HG02798 (cell line): Measurements from ENCODE around the gene SLX4IP.
"Not testable (repeated sequence)": the region's sequence is repeated elsewhere in the genome, so short reads cannot be mapped to it uniquely, and the experiment has no call there.

Experiments used
- ATAC-seq: cut with Tn5 transposase; IDR thresholded peaks from one replicate; pipeline ENCODE4 v1.9.1; 2021; ENCODE audit warnings: mild to moderate bottlenecking; ENCODE audit not compliant: unreplicated experiment, poor library complexity

SLX4IP gene

DNA sequence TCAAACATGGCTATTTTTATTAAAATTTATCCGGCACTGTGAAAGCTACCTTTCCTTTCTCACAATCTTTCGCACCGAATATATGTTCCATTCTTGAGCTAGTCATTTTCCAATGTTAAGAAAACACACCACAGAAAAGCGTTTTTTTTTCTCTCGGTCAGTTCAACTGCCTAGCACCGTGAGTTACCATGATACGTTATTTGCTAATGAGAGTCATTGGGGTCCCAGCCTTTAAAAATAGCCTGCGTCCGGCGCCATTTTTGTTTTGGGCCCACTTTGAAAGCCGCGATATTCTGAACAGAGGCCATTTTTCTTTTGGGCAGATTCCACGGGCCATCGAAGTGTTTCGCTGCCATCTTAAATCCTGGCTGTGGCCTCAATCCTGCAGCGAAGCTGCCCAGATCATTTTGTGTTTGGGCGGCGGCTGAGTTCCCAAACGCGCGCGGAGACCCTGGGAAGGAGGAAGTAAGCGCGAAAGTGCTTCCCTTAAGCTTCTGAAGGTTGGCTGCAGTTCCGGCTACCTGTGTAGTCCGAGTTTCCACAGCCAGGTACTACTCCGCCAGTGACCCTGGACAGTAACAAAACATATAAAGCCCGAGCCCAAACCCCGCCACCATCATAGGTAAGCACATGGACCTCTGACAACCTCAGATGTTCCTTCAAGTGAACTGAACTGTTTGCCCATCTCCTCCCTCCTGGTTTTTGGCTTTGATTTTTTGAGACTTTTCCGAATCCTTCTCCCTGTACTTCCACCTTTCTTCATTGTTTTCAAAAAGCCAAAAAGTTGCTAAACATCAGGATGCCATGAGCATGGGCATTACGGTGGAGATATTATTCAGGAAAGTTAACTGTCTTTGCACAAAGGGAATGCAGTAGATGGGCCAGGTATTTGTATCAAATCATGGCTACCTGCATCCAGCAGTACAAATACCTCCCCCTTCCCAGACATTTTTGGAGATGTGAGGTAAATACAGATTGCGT is at the start of gene SLX4IP:
Gene SLX4IP (plus strand): TSS at position 474 of the 981 bp plus-strand sequence. CDS start 22,900 bp downstream, outside the sequence.
- peak; percentile 66 for ATAC-seq

DNA sequence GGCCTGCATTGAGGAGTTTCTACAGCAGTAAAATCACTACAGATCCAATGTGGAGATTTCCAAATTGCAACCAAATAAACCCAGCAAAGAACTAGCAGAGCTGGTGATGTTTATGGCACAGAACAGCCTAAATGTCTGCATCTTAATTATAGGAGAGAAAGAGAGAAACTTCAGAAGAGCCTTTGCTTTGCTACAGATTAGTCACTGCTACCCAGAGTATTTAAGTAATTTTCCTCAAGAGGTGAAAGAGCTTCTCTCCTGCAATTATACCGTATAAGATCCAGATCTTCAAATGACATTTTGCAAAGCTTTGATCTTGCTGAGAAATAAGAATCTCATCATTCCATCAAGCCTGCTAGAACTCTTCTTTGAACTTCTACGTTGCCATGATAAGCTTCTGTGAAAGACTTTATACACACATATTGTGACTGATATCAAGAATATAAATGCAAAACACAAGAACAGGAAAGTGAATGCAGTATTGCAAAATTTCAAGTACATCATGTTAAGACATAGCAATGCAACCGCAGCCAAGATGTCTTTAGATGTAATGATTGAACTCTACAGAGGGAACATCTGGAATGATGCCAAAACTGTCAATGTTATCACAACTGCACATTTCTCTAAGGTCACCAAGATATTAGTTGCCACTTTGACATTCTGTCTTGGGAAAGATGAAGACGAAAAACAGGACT is 49.1 kb upstream of the SLX4IP start:
- no peak for ATAC-seq

DNA sequence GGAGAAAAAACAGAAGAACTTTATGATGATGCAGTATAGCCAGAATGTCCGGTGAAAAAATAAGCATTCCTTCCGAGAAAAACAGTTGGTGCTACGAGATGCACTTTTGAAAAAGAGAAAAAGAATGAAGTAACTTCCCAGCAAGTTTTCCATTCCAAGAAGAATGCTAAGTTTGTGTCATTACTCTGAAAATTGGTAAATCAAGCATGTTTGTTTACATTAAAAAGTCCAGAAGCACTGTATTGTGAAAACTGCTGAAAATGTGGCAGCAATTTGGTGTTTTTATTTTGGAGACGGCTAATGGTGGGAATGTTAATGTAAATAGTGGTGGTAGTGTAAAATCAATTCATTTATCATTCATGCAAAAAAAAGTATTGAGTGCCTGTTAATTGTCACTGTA is 47.4 kb upstream of the SLX4IP start:
- ATAC-seq: no peak

DNA sequence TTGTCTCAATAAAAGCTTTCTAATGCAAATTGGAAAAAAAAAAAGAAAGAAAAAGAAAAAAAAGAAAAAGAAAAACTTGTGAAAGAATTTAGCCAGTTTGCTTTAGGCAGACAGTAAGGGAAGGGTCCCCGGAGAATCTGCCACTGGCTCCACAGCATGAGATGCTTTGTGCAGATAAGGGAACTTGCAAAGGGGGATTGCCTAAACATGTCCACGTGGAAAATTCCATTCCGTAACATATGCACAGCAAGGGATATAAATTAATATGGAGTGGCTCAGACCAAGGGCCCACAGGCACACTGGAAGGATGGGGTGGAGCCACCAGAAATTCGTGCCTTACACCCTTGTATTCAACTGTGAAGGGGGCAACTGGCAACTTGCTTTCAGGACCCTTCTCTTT is 46.5 kb upstream of the SLX4IP start:
- no peak for ATAC-seq

DNA sequence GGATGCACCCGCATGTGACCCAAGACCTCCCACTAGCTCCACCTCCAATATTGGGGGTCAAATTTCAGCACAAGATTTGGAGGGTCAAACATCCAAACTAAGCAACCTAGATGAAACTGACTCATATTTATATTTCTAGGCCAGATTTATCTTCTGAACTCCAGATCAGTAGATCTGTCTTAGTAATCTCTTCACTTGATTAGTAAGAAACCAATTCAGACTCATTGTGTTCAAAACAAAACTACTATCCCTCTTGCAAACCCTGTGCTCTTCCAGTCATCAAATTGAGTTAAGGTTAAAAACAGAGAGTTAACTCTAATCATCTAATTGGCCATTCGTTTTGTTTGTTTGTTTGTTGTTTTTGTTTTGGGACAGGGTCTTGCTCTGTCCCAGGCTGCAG is 44.4 kb upstream of the SLX4IP start:
- no peak for ATAC-seq

DNA sequence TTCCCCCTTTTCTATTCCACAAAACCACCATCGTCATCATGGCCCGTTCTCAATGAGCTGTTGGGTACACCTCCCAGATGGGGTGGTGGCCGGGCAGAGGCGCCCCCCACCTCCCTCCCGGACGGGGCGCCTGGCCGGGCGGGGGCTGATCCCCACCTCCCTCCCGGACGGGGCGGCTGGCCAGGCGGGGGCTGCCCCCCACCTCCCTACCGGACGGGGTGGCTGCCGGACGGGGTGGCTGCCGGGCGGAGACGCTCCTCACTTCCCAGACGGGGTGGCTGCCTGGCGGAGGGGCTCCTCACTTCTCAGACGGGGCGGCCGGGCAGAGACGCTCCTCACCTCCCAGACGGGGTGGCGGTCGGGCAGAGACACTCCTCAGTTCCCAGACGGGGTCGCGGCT is 40.4 kb upstream of the SLX4IP start:
- ATAC-seq: not testable (repeated sequence)

DNA sequence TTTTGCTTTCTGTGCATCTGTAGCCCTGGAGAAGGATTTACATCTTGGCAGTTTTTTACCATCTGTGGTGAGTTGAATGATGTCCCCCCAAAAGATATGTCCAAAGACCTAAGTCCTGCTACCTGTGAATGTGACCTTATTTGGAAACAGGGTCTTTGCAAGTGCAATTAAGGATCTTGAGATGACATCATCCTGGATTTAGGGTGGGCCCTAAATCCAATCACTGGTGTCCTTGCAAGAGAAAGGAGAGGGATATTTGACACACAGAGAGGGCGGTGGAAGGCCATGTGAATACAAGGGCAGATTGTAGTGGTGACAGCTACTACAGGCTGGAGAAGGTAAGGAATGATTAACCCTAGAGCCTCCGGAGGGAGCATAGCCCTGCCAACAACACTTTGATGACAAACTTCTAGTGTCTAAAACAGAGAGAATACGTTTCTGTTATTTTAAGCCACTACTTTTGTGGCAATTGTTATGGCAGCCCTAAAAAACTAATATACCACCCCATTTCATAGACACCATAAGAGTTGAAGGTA is 36.2 kb upstream of the SLX4IP start:
- ATAC-seq: no peak

DNA sequence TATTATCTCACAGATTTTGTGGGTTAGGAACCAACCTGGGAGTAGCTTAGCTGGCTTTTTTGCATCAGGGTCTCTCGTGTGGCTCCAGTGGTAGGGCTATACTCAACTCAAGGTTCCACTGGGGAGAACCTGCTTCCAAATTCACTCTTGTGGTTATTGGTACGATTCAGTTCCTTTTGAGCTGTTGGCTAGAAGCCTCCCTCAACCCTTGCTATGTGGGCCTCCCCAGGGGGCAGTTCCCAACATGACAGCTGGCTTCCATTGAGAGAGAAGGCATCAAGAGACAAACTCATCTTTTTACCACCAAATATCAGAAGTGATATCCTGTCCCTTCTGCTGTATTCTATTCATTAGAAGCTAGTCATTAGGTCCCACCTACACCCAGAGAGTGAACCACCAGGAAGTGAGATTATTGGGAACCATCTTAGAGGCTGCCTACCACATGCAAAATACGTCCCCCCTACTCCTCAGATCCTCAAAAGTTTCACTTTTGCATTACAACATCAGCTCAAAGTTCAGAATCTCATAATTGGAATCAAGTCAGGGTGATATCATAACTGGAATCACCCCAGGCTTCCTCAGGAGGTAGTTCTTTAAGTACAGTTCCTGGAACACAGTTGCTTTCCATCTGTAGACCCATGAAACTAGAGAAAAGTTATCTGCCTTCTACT is 32.0 kb upstream of the SLX4IP start:
- peak; percentile 47 for ATAC-seq

DNA sequence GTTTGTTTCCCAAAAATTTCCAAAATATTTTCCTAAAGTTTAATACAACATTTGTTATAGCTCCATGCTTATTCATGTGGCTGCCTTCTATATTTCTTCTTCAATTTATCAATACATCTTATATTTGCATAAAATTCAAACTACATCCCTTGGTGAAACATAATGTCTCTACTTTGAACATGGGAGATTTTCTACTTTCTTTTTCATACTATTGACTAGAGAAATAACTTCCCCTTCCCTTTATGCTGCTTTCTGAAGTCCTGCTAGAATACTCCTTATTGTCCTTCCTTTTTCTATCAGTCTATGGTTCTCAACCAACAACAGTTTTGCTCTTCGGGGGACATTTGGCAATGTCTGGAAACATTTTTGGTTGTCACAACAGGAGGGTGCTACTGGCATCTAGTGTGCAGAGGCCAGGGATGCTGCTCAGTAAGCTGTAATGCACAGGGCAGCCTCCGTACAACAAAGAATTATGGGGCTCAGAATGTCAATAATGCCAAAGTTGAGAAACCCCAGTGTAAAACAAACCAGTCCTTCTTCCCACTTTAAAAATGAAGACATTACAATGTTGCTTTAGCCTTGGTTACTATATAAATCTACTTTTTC is 31.0 kb upstream of the SLX4IP start:
- ATAC-seq: no peak

DNA sequence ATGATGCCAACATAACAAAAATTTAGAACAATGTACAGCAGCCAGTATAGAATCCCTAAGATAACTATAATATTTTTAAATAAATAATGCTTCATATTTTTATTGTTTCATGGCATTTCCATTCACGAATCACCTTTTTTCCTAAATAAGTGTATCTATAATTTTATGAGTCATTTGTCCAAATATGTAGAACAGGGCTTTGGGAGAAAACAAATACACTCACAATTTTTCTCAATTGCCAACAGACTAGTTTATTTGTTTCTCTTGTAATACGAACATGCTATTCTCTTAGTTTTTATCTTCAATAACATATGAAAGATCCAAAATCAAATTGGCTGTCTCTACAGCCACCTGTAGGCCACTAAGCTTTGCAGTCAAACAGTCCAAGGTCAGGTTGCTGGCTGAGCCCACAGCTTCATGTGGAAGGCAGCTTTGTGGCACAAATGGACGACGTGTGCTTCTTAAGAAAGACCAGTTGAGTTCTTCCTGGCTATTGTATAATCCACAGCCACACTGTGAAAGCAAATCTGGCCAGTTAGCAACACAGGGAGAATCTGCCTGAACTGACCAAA is 30.1 kb upstream of the SLX4IP start:
- no peak for ATAC-seq

DNA sequence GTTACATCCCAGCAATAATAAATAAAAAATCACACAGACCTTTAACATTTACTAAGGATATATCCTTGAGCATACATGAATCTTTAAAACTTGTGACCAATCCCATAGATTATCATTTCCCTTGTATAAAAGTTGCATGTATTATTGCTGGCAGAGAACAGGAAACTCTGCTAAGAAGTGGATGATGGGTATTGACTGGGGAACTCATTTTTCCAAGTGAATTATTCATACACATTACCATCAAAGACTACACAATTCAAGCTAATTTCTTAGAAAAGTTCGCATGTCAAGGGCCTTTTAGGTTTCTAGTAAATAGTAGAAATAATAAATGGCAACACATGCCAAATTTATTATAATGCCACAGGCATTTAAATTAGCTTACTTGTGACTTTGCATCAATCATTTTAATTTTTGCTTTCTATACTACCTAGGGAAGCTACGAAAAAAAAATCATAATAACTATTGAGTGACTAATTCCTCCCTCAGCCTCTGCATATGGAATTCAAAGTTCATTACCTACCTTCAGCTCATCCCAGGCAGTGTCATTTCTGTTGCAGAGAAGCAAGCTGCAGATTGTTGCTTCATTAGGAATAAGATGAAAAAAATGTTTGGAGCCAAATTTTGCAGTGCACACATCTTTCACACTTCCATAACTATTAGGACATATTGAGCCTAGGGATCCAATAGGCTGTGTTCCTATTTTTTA is 26.8 kb upstream of the SLX4IP start:
- ATAC-seq: no peak

DNA sequence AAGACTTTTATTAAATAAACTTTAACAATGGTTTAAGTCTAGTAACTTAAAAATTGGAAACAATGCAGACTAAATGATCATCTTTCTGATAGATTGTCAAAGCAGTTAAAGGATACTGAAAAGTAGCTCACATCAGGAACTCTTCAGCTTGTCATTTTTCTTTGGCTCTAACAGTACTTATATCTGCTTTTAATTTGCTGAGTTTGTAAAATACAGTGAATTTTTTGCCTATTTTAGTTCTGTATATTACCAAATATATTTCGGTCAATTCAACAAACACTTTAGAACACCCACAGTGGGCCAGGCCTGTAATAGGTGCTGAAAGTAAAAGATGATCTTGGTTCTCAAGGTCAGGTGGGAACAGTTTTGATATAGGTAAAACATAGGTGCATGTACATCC is 23.4 kb upstream of the SLX4IP start:
- no peak for ATAC-seq

DNA sequence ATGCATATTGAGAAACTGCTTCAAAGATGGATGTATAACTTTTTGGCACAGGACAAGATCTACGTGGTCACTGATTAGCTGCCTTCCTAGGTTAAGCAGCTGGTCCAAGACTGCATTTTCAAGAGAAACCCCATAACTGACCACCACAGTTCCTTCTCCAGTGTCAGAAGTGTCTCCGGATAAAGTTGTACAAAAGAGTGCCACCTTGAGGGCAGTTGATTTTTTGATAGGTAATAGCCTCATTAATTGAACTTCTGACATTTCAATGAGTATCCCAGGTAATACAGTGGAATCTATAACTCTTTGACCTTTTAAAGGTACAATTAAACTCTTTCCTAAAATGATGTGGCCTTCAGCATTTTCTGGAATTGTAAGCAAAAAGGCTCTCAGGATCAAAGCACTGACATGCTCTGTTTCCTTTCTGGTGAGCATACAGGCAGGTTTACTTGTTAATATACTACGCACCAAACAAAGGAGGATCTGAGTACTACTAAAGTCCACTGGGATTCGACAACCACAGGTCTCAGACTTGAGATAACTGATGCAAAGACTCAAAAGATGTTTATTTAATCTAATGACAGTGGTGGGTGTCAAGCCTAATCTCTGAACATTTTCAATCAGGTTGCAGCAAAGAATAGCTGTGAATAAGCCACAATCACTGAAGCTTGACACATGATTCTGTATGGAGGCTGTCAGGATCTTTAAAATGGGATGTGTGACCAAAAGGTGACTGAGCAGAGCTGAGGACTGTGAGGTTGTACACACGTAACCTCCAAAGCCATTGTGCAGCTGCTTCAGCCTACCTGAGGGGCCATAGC is 22.3 kb upstream of the SLX4IP start:
- no peak for ATAC-seq

DNA sequence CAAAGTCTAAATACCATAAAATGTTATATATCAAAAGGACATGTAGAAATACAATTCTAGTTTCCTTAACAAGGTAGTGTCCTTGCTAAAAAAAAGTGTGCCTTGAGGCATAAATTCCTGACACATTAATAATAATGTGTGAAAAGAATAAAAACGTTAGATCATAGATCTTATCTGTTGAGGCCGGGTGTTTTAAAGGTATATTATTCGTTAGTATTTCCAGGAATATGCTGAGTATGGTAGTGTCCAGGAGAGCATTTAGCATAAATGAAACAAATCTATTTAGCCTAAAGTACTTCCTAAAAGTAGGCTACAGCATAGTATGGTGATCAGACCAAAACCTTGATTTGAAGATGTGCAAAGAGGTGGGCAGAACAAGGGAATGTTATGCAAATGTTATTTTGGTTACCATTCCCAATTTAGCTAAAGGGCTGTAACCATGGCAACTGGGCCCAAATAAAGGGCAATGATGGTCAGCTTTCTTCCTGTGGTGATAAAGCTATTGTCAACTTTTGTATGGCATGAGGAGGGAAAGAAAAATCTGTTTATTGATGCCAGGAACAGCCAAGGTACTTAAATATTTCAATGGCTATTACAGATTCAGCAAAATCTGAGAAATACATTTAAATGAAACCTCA is 20.0 kb upstream of the SLX4IP start:
- ATAC-seq: no peak

DNA sequence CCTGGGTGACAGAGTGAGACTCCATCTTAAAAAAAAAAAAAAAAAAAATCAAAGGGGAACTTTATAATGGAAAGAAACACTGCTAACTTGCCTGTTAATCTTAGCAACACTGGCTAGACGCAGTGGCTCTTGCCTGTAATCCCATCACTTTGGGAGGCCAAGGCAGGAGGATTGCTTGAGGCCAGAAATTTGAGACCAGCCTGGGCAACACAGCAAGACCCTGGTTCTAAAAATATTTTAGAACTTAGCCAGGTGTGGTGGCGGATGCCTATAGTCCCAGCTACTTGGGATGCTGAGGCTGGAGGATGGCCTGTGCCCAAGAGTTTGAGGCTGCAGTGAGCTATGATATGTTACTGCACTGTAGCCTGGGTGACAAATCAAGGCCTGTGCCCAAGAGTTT is 17.9 kb upstream of the SLX4IP start:
- not testable (repeated sequence) for ATAC-seq

DNA sequence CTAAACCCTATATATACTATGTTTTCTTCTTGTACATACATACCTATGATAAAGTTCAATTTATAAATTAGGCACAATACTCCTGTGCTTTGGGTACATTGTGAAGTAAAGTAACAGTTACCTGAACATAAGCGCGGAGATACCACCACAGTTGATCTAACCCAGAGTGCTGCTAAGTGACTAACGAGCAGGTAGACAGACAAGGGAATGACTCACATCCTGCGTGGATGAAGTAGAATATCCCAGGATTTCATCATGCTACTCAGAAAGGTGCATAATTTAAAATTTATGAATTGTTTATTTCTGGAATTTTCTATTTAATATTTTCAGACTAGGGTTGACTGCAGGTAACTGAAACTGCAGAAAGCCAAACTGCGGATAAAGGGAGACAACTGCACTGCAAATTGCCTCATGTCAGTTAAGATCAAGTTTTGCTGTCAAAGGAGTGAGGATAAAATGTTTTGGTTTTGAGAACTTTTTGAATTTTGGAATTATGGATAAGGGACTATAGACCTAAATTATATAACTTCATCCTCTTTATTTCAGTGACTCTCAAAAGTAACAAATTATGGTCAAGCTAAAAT is 15.5 kb upstream of the SLX4IP start:
- ATAC-seq: no peak

DNA sequence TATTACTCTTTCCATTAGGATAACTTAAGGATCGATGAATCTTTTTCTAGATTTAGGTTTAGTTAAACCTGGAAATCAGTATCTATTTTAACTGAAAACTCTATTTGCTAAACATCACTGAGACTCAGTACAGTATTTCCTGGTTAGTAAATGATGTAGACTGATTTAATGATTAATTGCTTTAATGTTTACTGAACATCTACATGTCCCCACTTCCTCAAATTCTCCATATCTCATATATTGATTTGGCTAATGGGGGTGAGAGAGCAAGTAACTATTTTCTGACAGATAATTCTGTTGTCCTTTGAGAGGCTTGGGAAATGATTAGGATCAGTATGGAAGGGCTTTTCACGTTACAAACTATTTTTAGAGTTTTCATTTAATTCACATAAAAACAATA is 11.4 kb upstream of the SLX4IP start:
- no peak for ATAC-seq
